HuH-7.5 (cell line): Measurements from ENCODE around the gene SLC6A17.

Experiments used
- DNase-seq: peaks from one replicate; pipeline ENCODE4 v3.0.0; 2011; ENCODE audit warnings: low spot score

Gene SLC6A17

GRCh38 chr1:110174961-110175360 is 24.7 kb downstream of the SLC6A17 start:
- DNase-seq: no peak

GRCh38 chr1:110176299-110176956 is 26.1 kb downstream of the SLC6A17 start:
- DNase-seq: no peak

- no peak for DNase-seq
These were observed 27.5 kb downstream of the SLC6A17 start for GRCh38 chr1:110177775-110178174.

- no peak for DNase-seq
These were observed 33.4 kb downstream of the SLC6A17 start for GRCh38 chr1:110183642-110184167.

DNA sequence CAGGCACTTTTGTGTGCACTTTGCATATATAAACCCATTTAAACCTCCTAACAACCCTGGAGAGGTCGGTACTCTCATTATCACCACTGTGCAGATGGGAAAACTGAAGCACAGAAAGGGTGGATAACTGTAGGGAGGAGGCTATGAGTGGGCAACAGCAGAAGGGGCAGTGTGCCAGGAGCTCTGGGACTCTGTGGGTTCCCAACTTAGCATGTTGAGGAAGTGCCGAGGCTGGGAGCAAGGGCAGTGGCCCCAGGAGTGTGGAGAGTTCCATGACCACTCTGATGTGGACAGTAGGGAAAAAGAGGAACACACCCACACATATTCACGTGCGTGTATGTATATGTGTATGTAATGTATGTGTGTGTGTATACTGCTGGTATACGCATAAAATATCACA is 34.2 kb downstream of the SLC6A17 start:
- DNase-seq: no peak

DNA sequence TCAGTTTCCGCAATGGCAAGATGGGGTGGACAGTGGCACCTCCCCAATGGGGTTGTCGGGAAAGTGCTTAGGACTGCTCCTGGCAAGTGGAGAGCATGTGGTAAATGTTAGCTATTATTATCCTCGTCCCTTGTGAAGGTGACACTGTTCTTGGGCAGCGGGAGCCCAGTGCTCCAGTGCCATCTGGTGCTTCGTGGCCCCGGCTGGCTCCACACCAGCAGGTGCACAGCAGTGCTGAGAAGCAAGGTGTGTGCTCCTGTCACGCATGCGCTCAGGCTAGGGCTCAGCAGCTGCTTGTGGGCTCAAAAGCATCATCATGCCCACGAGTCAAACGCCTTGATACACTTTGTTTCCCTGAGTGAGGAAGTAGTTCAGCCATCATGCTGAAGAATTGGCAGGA is 34.9 kb downstream of the SLC6A17 start:
- no peak for DNase-seq

DNA sequence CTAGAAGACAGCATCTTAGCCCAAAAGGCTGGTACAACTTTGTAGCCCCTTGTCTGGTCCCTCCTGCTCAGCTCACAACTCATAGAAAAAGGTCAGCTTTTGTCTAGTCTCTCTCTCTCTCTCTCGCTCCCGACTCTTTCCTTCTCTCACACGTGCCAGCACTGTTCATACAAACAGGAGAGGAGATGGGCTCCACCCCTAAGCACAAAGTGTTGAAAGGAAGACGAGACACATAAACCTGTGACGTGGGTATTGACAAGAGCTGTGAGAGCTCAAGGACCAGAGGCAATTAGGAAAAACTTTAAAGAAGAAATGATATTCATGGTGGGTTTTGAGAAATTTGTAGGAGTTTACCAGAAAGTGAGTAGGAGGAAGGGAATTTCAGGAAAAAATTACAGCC is 36.3 kb downstream of the SLC6A17 start:
- DNase-seq: no peak

- no peak for DNase-seq
These were observed 37.0 kb downstream of the SLC6A17 start for GRCh38 chr1:110187139-110187890.

DNA sequence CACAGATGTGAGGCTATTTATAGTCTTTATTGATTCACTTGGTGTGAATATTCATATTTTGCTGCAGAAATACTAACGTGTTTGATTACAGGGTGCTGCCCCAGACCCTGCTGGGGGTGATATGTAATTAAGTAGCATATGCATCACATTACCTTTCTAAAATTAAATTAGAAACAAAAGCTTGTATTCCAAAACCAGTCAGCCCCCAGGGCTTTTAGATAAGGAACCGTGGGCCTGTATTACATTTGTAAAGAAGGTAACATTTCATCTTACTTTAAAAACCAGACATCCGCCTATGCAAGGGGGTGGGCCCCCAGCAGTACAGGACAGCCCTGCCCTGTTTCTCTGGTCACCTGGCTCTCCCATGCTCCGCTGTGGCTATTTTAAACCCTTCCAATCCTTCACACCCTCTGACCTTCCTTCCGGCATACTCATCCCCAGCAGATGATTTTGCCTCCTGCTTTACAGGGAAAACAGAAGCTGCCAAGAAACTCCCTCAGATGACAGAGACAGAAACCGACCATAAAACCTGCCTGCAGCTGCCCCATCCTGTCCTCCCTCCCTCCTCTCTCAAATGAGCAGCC is 37.8 kb downstream of the SLC6A17 start:
- DNase-seq: no peak

GRCh38 chr1:110189181-110189580 is 38.9 kb downstream of the SLC6A17 start:
- DNase-seq: no peak

- DNase-seq: no peak
These were observed 40.1 kb downstream of the SLC6A17 start for GRCh38 chr1:110190282-110190929.

DNA sequence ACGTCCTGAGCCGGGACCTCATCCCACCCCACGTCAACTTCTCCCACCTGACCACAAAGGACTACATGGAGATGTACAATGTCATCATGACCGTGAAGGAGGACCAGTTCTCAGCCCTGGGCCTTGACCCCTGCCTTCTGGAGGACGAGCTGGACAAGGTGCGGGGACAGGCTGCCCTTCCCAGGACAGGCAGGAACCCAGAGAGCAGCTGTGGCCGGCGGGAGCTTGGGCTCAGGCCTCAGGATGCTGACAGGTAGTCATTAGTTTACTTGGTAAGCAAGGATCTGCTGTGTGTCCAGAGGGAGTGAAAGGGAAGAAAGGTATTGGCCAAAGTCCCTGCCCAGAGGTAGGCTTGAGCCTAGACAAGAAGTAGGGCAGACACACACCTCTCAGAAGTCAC is 42.2 kb downstream of the SLC6A17 start:
- DNase-seq: no peak

GRCh38 chr1:110195196-110195595 is 44.9 kb downstream of the SLC6A17 start:
- no peak for DNase-seq

DNA sequence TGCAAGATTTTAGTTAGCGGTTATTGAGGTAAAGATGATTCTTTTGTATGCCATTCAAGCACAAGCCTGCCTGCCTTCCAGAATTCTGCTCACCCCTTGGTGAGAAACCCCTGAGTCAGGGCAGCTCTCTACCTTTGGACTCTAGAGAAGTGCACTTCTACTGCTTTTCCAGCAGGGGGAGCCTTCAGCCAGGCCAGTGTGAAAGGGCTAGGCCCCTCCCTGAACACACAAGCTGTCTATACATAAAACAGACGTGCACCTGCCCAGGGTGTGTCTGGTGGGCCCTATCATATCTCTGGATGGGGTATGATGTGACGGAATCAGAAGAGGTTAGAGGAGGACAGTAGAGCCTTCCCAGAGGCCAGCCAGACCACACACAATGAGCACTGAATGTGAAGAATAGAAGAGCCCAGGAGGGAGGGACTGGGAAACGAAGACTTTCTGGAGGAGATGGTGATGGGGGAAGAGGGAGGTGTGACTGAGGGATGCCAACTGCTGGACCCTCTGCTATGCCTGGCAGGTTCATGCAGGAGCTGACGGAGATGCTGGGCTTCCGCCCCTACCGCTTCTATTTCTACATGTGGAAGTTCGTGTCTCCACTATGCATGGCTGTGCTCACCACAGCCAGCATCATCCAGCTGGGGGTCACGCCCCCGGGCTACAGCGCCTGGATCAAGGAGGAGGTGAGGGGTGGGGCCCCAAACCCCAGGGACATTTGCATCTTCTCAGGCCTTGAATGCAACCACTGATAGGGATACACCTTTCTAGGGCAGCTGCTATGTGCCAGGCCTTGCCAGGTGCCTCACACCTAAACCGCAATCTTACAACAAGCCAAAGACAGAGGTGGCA is 46.8 kb downstream of the SLC6A17 start:
- peak; percentile 88 for DNase-seq

GRCh38 chr1:110197905-110198629 is 47.8 kb downstream of the SLC6A17 start:
- no peak for DNase-seq

DNA sequence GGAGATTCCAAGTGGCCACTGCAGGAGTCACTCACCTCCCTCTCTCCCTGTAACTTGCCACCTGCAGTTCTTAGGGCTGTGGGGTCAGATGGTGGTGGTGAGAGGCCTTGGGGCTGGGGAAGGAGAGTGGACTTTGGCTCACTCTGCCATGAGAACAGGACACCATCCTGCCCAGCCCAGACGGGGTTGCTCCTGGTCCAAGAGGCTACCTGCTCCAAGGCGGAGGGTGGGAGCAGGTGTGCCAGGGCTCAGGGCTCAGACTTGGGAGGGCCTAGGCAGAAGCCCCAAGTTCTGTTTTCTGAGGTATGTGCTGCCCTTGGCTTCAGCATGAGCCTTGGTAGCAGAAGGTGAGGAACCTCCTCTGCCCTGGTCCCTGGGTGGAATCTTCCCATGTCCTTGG is 48.5 kb downstream of the SLC6A17 start:
- DNase-seq: no peak

- DNase-seq: no peak
These were observed 49.9 kb downstream of the SLC6A17 start for GRCh38 chr1:110200190-110200589.

DNA sequence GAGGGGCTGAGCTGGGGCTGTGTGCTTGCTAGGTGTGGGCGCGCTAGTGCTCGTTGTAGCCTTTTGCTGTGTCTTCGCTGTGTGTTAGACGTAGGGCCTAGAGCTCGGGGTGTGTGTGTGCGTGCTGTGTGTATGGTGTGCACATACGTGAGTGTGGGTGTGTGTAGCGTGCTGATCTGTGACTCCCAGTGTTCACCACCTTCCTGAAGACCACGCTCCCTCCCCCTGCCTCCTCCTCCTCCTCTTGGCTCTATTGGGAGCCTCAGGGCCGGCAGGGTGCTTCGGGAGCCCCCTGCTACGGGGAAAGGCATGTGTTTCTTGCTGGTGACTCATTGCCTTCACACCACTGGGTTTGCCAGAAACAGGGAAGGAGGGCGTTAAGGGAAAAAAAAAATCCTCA is 50.4 kb downstream of the SLC6A17 start:
- DNase-seq: no peak

DNA sequence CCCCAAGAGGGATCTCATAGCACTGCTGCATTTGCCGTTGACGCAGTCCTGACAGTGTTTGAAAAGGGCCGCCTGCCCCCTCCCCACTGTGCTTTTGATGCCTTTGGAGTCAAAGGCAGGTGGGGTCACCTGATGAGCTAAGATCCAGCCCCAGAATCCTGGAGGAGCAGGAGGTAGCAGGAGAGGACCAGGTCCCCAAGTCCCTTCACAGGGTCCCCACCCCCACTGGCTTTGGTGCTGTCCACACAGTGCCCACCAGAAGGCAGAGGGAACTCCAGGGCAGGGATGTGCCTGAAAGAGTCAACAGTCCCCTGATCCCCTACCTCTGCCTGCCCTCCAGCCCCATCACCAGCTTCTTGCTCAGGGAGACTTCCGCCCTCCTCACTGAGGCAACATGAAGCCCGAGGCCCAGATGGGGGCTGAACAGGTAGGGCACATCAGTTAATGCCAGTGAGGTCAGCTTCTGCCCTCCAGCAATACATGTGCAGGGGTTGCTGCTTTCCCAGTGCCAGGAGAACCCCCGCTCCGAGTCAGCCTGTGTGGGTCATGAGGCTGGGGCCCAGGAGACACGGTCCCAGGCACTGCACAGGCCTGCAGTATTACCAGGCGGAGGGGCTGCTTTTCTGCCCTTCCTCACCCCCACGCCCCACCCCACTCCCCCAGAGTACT is 51.0 kb downstream of the SLC6A17 start:
- DNase-seq: no peak

DNA sequence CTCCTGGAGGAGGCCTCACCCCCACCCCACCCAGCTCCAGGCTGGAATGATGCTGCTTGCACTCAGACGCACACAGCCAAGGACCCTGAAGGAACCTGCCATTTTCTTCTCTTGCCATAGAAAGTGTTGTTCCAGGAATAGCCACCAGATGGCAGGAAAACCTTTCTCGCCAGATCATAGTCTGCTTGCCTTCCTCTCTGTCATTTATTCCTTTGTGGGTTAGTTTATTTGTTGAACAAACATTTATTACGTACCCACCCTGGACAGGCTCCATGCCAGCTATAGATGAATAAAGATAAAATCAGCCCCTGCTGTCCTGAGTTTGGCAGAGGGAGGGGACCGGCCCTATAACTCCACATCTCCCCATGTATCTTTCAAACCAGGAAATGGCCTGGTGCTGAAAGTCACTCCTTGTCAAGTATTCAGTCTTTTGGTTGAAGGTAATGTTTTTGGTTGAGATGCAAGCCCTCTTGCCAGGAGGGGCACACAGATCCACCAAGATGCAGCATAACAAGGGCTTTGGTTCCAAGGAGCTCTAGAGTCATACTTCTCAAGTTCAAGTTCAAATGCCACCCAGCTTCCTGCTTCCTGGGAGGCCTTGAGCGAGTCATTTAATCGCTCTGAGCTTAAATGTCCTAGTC is 52.8 kb downstream of the SLC6A17 start:
- peak; percentile 60 for DNase-seq
